Smooth muscle cell (in vitro differentiated cells): ENCODE data around the gene LBH. TPM values are rescaled to one million over a fixed set of nuclear protein-coding genes. Genes with fewer than 3 reads are reported as not detected.

Source experiments
- DNase-seq: peaks from one replicate; lab custom pipeline; 2025; ENCODE audit not compliant: unreplicated experiment; lab: John Stamatoyannopoulos, UW
- H2AFZ ChIP-seq: fragments of 200-600 bp; sonication (generic); 2 replicates; pipeline ENCODE4 v1.6.0; 2016; ENCODE audit warnings: antibody characterized with exemption, low read depth, mild to moderate bottlenecking
- H3F3A ChIP-seq: fragments of 200-600 bp; sonication (generic); 2 replicates; pipeline ENCODE4 v1.6.0; 2017; ENCODE audit warnings: antibody characterized with exemption, low read depth
- H3K27ac ChIP-seq: fragments of 200-600 bp; sonication (generic); 2 replicates; pipeline ENCODE4 v1.5.1; 2016; ENCODE audit warnings: low read depth, mild to moderate bottlenecking
- H3K27me3 ChIP-seq: fragments of 200-600 bp; sonication (generic); 2 replicates; pipeline ENCODE4 v1.6.1; 2016; ENCODE audit warnings: low read depth, mild to moderate bottlenecking
- H3K36me3 ChIP-seq: fragments of 200-600 bp; sonication (generic); 2 replicates; pipeline ENCODE4 v1.5.1; 2016; ENCODE audit warnings: low read depth
- H3K4me1 ChIP-seq: fragments of 200-600 bp; sonication (generic); 2 replicates; pipeline ENCODE4 v1.5.1; 2016; ENCODE audit warnings: low read depth
- H3K4me2 ChIP-seq: fragments of 200-600 bp; sonication (generic); 2 replicates; pipeline ENCODE4 v1.6.0; 2016; ENCODE audit warnings: mild to moderate bottlenecking
- H3K4me3 ChIP-seq: fragments of 200-600 bp; sonication (generic); 2 replicates; pipeline ENCODE4 v1.5.1; 2016; ENCODE audit warnings: mild to moderate bottlenecking
- H3K79me2 ChIP-seq: fragments of 200-600 bp; sonication (generic); 2 replicates; pipeline ENCODE4 v1.6.0; 2016; ENCODE audit warnings: low read depth, mild to moderate bottlenecking
- H3K9ac ChIP-seq: fragments of 200-600 bp; sonication (generic); 2 replicates; pipeline ENCODE4 v1.6.0; 2016; ENCODE audit warnings: low read depth
- H3K9me3 ChIP-seq: fragments of 200-600 bp; sonication (generic); replicated peaks from 2 replicates; pipeline ENCODE4 v1.5.1; 2016; ENCODE audit warnings: low read depth
- H4K20me1 ChIP-seq: fragments of 200-600 bp; sonication (generic); 2 replicates; pipeline ENCODE4 v1.6.0; 2016; ENCODE audit warnings: low read depth
- WGBS: methylation state at CpG from one replicate; pipeline ENCODE4 v1.1.7; 2016; ENCODE audit warnings: low lambda C conversion rate; 5-methylcytosine and 5-hydroxymethylcytosine counted together
- polyA plus RNA-seq: library from polyadenylated mRNA; unstranded; fragments of >200 nt; fragmentation: Nextera tagmentation; extraction: Ambion mirVana; gene quantifications from 2 replicates; pipeline ENCODE4 v1.2.1, GENCODE V29; 2016
- total RNA-seq: library from RNA; depleted of rRNA; stranded (reverse); fragments of >200 nt; gene quantifications from 2 replicates; pipeline ENCODE4 v1.2.3, GENCODE V29; 2014
- TF ChIP-seq, protein P1 (sequence below): fragments of 200-600 bp; sonication (generic); IDR thresholded peaks from 2 replicates; pipeline ENCODE4 v1.5.1; 2017; ENCODE audit warnings: borderline replicate concordance, mild to moderate bottlenecking, antibody characterized with exemption; ENCODE audit not compliant: insufficient read depth, poor library complexity, severe bottlenecking

Gene LBH
- total and polyA plus RNA-seq, 2 experiments from 2014 or later, result 31.0 to 35.2 TPM

DNA sequence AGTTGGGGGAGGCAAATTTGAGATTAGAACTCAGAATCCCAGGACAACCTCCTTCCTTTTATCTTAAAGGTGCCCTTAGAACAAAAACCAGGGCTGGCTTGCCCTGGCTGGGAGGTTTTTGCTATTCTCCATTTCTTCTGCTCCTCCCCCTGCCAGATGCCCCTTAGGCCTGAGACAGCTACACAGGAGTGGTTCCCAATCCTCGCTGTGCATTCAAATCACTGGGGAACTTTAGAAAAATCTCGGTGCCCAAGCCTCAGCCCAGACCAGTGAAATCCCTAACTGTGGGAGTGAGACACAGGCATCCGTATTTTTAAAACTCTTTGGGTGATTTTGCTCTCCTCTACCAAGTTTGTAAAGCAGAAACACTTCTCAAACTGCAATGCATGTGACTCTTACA lies 38.8 kb downstream of the LBH start:
- Histone ChIP-seq H3K79me2 (no peaks in the 10 kb centered on the region), H4K20me1 (no peaks in the 10 kb centered on the region), H3K9me3 (no peaks in the 10 kb centered on the region), H3F3A (peaks cover 8% of the 10 kb centered on the region), H3K4me2 (no peak overlapping the region), H2AFZ (no peak overlapping the region), H3K27ac (no peak overlapping the region), H3K36me3 (no peaks in the 10 kb centered on the region), H3K27me3 (no peaks in the 10 kb centered on the region), H3K4me1 (peaks cover 5% of the 10 kb centered on the region), H3K4me3 (no peak overlapping the region), H3K9ac (no peak overlapping the region)
- DNase-seq, result no peak
- 88% methylated on average over 3 of the region's 3 CpGs for WGBS
- TF ChIP-seq, protein P1, sequence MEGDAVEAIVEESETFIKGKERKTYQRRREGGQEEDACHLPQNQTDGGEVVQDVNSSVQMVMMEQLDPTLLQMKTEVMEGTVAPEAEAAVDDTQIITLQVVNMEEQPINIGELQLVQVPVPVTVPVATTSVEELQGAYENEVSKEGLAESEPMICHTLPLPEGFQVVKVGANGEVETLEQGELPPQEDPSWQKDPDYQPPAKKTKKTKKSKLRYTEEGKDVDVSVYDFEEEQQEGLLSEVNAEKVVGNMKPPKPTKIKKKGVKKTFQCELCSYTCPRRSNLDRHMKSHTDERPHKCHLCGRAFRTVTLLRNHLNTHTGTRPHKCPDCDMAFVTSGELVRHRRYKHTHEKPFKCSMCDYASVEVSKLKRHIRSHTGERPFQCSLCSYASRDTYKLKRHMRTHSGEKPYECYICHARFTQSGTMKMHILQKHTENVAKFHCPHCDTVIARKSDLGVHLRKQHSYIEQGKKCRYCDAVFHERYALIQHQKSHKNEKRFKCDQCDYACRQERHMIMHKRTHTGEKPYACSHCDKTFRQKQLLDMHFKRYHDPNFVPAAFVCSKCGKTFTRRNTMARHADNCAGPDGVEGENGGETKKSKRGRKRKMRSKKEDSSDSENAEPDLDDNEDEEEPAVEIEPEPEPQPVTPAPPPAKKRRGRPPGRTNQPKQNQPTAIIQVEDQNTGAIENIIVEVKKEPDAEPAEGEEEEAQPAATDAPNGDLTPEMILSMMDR, result no peak

DNA sequence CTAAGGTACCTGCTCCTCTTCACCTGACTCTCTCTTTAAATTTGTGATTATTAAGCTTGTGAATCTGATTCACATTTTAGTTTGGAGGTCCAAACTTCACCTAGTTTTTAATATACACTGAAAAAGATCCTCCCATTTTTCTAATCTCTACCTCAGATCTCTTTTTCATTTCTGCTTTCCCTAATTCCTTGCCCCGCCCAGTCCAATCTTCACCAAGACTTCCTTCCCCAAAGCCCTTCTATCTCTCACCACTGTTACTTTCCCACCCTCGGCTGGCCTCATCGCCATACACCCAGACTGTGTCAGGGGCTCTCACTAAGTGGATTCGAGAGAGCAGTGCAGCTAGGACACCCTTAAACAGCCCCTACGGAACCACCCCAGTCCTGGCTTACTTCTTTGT lies 40.0 kb downstream of the LBH start:
- Histone ChIP-seq H3F3A (no peaks in the 10 kb centered on the region), H3K27ac (no peak overlapping the region), H3K79me2 (no peaks in the 10 kb centered on the region), H4K20me1 (no peaks in the 10 kb centered on the region), H3K9me3 (no peaks in the 10 kb centered on the region), H3K4me2 (no peak overlapping the region), H3K36me3 (no peaks in the 10 kb centered on the region), H3K27me3 (no peaks in the 10 kb centered on the region), H3K9ac (no peak overlapping the region), H3K4me3 (no peak overlapping the region), H3K4me1 (peaks cover 5% of the 10 kb centered on the region), H2AFZ (no peak overlapping the region)
- TF ChIP-seq, protein P1, result no peak
- no peak for DNase-seq
- 96% methylated on average over 5 of the region's 5 CpGs for WGBS

DNA sequence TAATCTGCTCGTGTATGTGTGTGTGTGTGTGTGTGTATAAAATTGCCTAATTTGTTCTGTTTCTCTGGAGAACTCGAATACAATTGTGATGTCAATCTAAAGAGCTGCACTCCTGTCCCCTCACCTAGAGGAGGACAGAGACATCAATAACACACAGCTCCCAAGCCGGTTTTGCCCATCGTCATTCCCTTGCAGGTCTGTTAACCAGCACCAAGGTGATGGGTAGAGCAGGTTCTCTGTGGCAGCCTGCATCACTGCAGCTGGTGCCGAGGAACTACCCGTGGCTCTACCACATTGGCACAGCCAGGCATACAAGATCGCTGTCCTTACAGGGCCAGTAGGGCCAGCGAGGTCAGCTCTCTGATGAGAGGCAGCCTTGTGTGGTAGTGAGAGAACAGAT lies 41.0 kb downstream of the LBH start:
- Histone ChIP-seq H3K27me3 (no peaks in the 10 kb centered on the region), H3F3A (no peaks in the 10 kb centered on the region), H3K4me2 (no peak overlapping the region), H4K20me1 (no peaks in the 10 kb centered on the region), H3K9me3 (no peaks in the 10 kb centered on the region), H3K36me3 (no peaks in the 10 kb centered on the region), H3K9ac (no peak overlapping the region), H3K79me2 (no peaks in the 10 kb centered on the region), H3K4me3 (no peak overlapping the region), H2AFZ (no peak overlapping the region), H3K4me1 (peaks cover 5% of the 10 kb centered on the region), H3K27ac (no peak overlapping the region)
- no peak for DNase-seq
- 96% methylated on average over 8 of the region's 8 CpGs for WGBS
- TF ChIP-seq, protein P1, result no peak

GRCh38 chr2:30272761-30273573 lies 41.6 kb downstream of the LBH start:
- WGBS, result 21% methylated on average over 5 of the region's 5 CpGs
- no peaks in the 10 kb centered on the region for H3K36me3 ChIP-seq

More at GRCh38 chr2:30272761-30273573, 41.6 kb downstream of the LBH start:
- Histone ChIP-seq H3F3A (no peaks in the 10 kb centered on the region), H3K4me3 (no peak overlapping the region), H3K9me3 (no peaks in the 10 kb centered on the region), H3K27me3 (no peaks in the 10 kb centered on the region), H3K4me1 (peaks cover 5% of the 10 kb centered on the region), H4K20me1 (no peaks in the 10 kb centered on the region), H3K9ac (no peak overlapping the region), H3K79me2 (no peaks in the 10 kb centered on the region), H3K4me2 (peak overlapping the region; percentile 38), H3K27ac (peak overlapping the region; percentile 20), H2AFZ (no peak overlapping the region)
- TF ChIP-seq, protein P1, result no peak
- DNase-seq, result no peak
